WTC11 (cell line): ENCODE data around the gene TCF15. TPM values are rescaled to one million over a fixed set of nuclear protein-coding genes. Genes with fewer than 3 reads are reported as not detected.

ENCODE experiments used
- ATAC-seq: fragments of 200-7000 bp; cut with Tn5 transposase; 2 replicates; pipeline ENCODE4 v1.10.0; 2021; ENCODE audit warnings: mild to moderate bottlenecking, moderate library complexity
- CTCF ChIA-PET: fragments of 300-600 bp; sonication (Branson Sonifier 250); formaldehyde crosslinking; loops from one replicate; lab custom pipeline; 2021; ENCODE audit warnings: antibody characterized with exemption; lab: Charles Lee
- POLR2A ChIA-PET: fragments of 350-600 bp; sonication (Branson Sonifier 250); formaldehyde crosslinking; loops from one replicate; lab custom pipeline; 2021; ENCODE audit warnings: antibody characterized with exemption; lab: Charles Lee
- DNase-seq: peaks from one replicate; pipeline ENCODE4 v3.0.0; 2021; ENCODE audit warnings: low spot score
- H3K27ac Mint-ChIP-seq: 2 replicates; pipeline ENCODE4 v1.8.0; 2021; ENCODE audit warnings: mixed read lengths
- H3K27me3 Mint-ChIP-seq: 2 replicates; pipeline ENCODE4 v1.8.0; 2021; ENCODE audit warnings: low read depth, mild to moderate bottlenecking, moderate library complexity, mixed read lengths
- H3K36me3 Mint-ChIP-seq: 2 replicates; pipeline ENCODE4 v1.8.0; 2021; ENCODE audit warnings: mixed read lengths
- H3K4me1 Mint-ChIP-seq: 2 replicates; pipeline ENCODE4 v1.8.0; 2022; ENCODE audit warnings: mixed read lengths
- H3K4me3 Mint-ChIP-seq: 2 replicates; pipeline ENCODE4 v1.8.0; 2021; ENCODE audit warnings: mild to moderate bottlenecking, moderate library complexity, mixed read lengths
- H3K9me3 Mint-ChIP-seq: 2 replicates; pipeline ENCODE4 v1.8.0; 2021; ENCODE audit warnings: mixed read lengths
- ATF1 ChIP-seq: sonication (generic); formaldehyde crosslinking; IDR thresholded peaks from 2 replicates; pipeline ENCODE4 v1.8.1; 2023; ENCODE audit warnings: mild to moderate bottlenecking, moderate library complexity, missing genetic modification reagents
- CREB1 ChIP-seq: sonication (generic); formaldehyde crosslinking; IDR thresholded peaks from 2 replicates; pipeline ENCODE4 v1.8.0; 2023; ENCODE audit warnings: mild to moderate bottlenecking, missing genetic modification reagents
- ELF4 ChIP-seq: sonication (generic); formaldehyde crosslinking; IDR thresholded peaks from 2 replicates; pipeline ENCODE4 v1.8.1; 2022; ENCODE audit warnings: low read depth, mild to moderate bottlenecking, moderate library complexity, missing genetic modification reagents
- FOXK1 ChIP-seq: sonication (generic); formaldehyde crosslinking; IDR thresholded peaks from 2 replicates; pipeline ENCODE4 v1.8.0; 2022; ENCODE audit warnings: mild to moderate bottlenecking, moderate library complexity, missing genetic modification reagents
- GABPB1 ChIP-seq: sonication (generic); formaldehyde crosslinking; IDR thresholded peaks from 2 replicates; pipeline ENCODE4 v1.8.1; 2023; ENCODE audit warnings: mild to moderate bottlenecking, missing genetic modification reagents
- GRHL2 ChIP-seq: fragments of 250-450 bp; sonication (Bioruptor Pico); IDR thresholded peaks from 2 replicates; pipeline ENCODE4 v1.8.0; 2022; ENCODE audit warnings: mild to moderate bottlenecking, moderate library complexity; ENCODE audit not compliant: insufficient replicate concordance, severe bottlenecking
- GTF2I ChIP-seq: fragments of 250-450 bp; sonication (Bioruptor Pico); conservative IDR thresholded peaks from 2 replicates; pipeline ENCODE4 v1.4.0; 2021; ENCODE audit warnings: mild to moderate bottlenecking
- PRRX2 ChIP-seq: fragments of 250-450 bp; sonication (Bioruptor Pico); IDR thresholded peaks from 2 replicates; pipeline ENCODE4 v1.8.0; 2021; ENCODE audit warnings: mild to moderate bottlenecking
- SOX15 ChIP-seq: fragments of 250-450 bp; sonication (Bioruptor Pico); IDR thresholded peaks from 2 replicates; pipeline ENCODE4 v1.9.0; 2021; ENCODE audit warnings: mild to moderate bottlenecking
- ZNF121 ChIP-seq: sonication (generic); formaldehyde crosslinking; IDR thresholded peaks from 2 replicates; pipeline ENCODE4 v1.8.0; 2023; ENCODE audit warnings: missing genetic modification reagents
- ZNF232 ChIP-seq: sonication (generic); formaldehyde crosslinking; IDR thresholded peaks from 2 replicates; pipeline ENCODE4 v1.8.0; 2022; ENCODE audit warnings: mild to moderate bottlenecking, missing genetic modification reagents
- total RNA-seq: library from RNA; stranded (reverse); gene quantifications from 3 replicates; pipeline ENCODE4 v1.2.3, GENCODE V29; 2021
- TF ChIP-seq, protein P1 (sequence below): fragments of 250-450 bp; sonication (Bioruptor Pico); IDR thresholded peaks from 2 replicates; pipeline ENCODE4 v1.9.0; 2021; ENCODE audit warnings: mild to moderate bottlenecking
- TF ChIP-seq, protein P2 (sequence below): sonication (generic); formaldehyde crosslinking; IDR thresholded peaks from 2 replicates; pipeline ENCODE4 v1.8.0; 2023; ENCODE audit warnings: missing genetic modification reagents
- TF ChIP-seq, protein P3 (sequence below): sonication (generic); formaldehyde crosslinking; IDR thresholded peaks from 2 replicates; pipeline ENCODE4 v1.8.0; 2022; ENCODE audit warnings: missing genetic modification reagents
- TF ChIP-seq, protein P4 (sequence below): sonication (generic); formaldehyde crosslinking; IDR thresholded peaks from 2 replicates; pipeline ENCODE4 v1.8.1; 2023; ENCODE audit warnings: mild to moderate bottlenecking, missing genetic modification reagents, moderate library complexity
- TF ChIP-seq, protein P5 (sequence below): sonication (generic); formaldehyde crosslinking; IDR thresholded peaks from 2 replicates; pipeline ENCODE4 v1.8.1; 2023; ENCODE audit warnings: mild to moderate bottlenecking, missing genetic modification reagents

The TCF15 gene
- total RNA-seq, 1 experiment from 2014 or later: 3.8 TPM

DNA sequence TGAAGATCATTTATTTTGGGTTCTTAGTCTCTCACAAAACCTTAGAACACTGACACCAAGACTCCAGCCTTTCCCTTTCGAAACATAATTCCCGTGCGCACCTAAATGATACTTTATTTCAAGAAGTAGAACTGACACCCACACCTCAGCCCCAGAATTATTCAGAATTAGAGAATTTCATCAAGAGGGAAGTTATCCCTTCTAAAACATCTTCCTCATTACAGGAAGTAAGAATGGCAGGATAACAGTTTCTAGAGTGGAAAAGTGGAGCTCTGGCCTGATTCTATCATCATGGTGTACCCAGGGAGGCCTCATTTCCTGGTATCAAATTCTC, 44.3 kb upstream of the TCF15 start:
- Mint-ChIP-seq H3K4me3 (peak overlapping the region; percentile 73), H3K27me3 (peaks cover 6% of the 10 kb centered on the region), H3K9me3 (no peaks in the 10 kb centered on the region), H3K27ac (no peak overlapping the region; the same call in 1 of the 2 replicates), H3K36me3 (peaks cover 10% of the 10 kb centered on the region), H3K4me1 (peaks cover 62% of the 10 kb centered on the region)
- CTCF ChIA-PET: interaction anchor here (1.6 to 2.0 kb wide), 2 partner anchors 9 to 13 kb away, joined by 7 to 8 read pairs; no protein-coding TSS in a partner anchor
- ATAC-seq (no peak), DNase-seq (no peak)
- POLR2A ChIA-PET: no interaction called here
- TF ChIP-seq ZNF232 (no peak), ZNF121 (CRISPR knock-in tag) (no peak), GABPB1 (CRISPR knock-in tag) (no peak), PRRX2 (CRISPR knock-in tag) (no peak), CREB1 (CRISPR knock-in tag) (no peak), GRHL2 (CRISPR knock-in tag) (no peak), ELF4 (CRISPR knock-in tag) (no peak)
- TF ChIP-seq, protein P1, sequence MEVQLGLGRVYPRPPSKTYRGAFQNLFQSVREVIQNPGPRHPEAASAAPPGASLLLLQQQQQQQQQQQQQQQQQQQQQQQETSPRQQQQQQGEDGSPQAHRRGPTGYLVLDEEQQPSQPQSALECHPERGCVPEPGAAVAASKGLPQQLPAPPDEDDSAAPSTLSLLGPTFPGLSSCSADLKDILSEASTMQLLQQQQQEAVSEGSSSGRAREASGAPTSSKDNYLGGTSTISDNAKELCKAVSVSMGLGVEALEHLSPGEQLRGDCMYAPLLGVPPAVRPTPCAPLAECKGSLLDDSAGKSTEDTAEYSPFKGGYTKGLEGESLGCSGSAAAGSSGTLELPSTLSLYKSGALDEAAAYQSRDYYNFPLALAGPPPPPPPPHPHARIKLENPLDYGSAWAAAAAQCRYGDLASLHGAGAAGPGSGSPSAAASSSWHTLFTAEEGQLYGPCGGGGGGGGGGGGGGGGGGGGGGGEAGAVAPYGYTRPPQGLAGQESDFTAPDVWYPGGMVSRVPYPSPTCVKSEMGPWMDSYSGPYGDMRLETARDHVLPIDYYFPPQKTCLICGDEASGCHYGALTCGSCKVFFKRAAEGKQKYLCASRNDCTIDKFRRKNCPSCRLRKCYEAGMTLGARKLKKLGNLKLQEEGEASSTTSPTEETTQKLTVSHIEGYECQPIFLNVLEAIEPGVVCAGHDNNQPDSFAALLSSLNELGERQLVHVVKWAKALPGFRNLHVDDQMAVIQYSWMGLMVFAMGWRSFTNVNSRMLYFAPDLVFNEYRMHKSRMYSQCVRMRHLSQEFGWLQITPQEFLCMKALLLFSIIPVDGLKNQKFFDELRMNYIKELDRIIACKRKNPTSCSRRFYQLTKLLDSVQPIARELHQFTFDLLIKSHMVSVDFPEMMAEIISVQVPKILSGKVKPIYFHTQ: no peak
- TF ChIP-seq, protein P2, sequence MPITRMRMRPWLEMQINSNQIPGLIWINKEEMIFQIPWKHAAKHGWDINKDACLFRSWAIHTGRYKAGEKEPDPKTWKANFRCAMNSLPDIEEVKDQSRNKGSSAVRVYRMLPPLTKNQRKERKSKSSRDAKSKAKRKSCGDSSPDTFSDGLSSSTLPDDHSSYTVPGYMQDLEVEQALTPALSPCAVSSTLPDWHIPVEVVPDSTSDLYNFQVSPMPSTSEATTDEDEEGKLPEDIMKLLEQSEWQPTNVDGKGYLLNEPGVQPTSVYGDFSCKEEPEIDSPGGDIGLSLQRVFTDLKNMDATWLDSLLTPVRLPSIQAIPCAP (CRISPR knock-in tag): no peak
- TF ChIP-seq, protein P3, sequence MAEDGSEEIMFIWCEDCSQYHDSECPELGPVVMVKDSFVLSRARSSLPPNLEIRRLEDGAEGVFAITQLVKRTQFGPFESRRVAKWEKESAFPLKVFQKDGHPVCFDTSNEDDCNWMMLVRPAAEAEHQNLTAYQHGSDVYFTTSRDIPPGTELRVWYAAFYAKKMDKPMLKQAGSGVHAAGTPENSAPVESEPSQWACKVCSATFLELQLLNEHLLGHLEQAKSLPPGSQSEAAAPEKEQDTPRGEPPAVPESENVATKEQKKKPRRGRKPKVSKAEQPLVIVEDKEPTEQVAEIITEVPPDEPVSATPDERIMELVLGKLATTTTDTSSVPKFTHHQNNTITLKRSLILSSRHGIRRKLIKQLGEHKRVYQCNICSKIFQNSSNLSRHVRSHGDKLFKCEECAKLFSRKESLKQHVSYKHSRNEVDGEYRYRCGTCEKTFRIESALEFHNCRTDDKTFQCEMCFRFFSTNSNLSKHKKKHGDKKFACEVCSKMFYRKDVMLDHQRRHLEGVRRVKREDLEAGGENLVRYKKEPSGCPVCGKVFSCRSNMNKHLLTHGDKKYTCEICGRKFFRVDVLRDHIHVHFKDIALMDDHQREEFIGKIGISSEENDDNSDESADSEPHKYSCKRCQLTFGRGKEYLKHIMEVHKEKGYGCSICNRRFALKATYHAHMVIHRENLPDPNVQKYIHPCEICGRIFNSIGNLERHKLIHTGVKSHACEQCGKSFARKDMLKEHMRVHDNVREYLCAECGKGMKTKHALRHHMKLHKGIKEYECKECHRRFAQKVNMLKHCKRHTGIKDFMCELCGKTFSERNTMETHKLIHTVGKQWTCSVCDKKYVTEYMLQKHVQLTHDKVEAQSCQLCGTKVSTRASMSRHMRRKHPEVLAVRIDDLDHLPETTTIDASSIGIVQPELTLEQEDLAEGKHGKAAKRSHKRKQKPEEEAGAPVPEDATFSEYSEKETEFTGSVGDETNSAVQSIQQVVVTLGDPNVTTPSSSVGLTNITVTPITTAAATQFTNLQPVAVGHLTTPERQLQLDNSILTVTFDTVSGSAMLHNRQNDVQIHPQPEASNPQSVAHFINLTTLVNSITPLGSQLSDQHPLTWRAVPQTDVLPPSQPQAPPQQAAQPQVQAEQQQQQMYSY: no peak
- TF ChIP-seq, protein P4, sequence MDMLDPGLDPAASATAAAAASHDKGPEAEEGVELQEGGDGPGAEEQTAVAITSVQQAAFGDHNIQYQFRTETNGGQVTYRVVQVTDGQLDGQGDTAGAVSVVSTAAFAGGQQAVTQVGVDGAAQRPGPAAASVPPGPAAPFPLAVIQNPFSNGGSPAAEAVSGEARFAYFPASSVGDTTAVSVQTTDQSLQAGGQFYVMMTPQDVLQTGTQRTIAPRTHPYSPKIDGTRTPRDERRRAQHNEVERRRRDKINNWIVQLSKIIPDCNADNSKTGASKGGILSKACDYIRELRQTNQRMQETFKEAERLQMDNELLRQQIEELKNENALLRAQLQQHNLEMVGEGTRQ (CRISPR knock-in tag): no peak

DNA sequence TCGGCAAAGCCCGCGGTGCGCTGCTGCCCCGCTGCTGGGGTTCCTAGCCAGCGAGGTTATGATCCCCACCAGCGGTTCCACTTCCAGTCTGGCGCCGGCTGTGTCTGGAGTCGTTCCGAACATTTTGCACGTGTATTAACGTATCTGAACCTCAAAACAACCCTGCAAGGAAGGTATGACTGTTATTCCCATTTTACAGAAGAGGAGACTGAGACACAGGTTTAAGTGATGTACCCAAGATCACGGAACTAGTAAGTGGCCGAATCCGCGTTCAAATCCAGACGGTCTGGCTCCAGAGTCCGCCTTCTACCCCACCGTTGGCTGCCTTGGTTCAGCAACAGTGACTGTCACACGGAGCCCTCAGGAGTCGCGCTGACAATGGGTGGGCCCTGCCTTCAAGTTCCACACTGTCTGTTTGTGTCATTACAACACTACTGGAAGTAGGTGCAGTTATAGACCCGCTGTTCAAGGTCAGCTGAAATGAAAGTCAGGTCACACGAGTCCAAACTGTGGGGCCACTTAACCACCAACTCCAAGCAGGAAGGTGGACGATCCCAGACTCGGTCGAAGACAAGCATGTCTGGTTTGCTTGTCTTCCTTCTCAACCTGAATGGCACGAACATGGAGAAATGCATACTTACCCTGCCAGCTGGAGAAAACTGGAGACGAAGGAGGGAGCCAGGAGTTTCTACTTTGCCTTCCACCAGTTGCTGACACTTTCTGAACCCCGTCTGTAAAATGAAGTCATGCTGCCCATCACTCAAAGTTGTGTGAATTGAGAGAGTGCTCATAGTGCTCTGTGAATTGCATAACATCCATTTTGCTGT, 43.7 kb upstream of the TCF15 start:
- POLR2A ChIA-PET: no interaction called here
- peaks cover 14% of the 10 kb centered on the region for H3K36me3 Mint-ChIP-seq
- DNase-seq (no peak), ATAC-seq (no peak)
- no peaks in the 10 kb centered on the region for H3K9me3 Mint-ChIP-seq
- TF ChIP-seq GABPB1 (CRISPR knock-in tag): peak; percentile 38; the same call in 1 of the 2 replicates
- TF ChIP-seq ATF1 (CRISPR knock-in tag): no peak
- TF ChIP-seq SOX15 (CRISPR knock-in tag): no peak
- TF ChIP-seq, protein P5, sequence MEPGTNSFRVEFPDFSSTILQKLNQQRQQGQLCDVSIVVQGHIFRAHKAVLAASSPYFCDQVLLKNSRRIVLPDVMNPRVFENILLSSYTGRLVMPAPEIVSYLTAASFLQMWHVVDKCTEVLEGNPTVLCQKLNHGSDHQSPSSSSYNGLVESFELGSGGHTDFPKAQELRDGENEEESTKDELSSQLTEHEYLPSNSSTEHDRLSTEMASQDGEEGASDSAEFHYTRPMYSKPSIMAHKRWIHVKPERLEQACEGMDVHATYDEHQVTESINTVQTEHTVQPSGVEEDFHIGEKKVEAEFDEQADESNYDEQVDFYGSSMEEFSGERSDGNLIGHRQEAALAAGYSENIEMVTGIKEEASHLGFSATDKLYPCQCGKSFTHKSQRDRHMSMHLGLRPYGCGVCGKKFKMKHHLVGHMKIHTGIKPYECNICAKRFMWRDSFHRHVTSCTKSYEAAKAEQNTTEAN (CRISPR knock-in tag): no peak
- peak; percentile 97 for TF ChIP-seq GTF2I (CRISPR knock-in tag)
- TF ChIP-seq FOXK1: no peak
- H3K27ac Mint-ChIP-seq: peak overlapping the region; percentile 54; the same call in 1 of the 2 replicates
- H3K27me3 Mint-ChIP-seq: peaks cover 6% of the 10 kb centered on the region
- CTCF ChIA-PET: interaction anchor here (2.0 kb wide), 1 partner anchor 13 kb away, joined by 8 read pairs; no protein-coding TSS in a partner anchor
- peak overlapping the region; percentile 73 for H3K4me3 Mint-ChIP-seq
- H3K4me1 Mint-ChIP-seq: peaks cover 56% of the 10 kb centered on the region
